ENCODE results near the gene SALL4.

SALL4 gene

DNA sequence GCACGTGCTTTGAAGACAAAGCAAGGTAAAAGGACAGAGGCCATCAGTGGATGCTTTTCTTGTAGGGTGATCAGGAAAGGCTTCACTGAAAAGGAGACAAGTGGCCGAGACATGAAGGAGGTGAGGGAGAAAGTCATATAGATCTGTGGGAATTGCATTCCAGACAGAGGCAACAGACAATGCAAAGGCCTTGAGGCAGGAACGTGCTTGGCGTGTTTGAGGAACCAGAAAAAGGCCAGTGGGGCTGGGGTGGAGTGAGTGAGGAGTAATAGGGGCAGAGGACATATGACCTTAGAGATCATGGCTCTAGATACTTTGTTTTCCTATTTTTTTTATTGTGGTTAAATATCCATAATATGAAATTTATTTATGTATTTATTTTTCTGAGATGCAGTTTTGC, 10.5 kb upstream of the SALL4 start:
- DNase-seq: no peak
- no peak overlapping the region for H3K4me3 ChIP-seq (ENCODE audit: control insufficient read depth in 1 of 7, extremely low read depth in 1 of 7, insufficient read depth in 4 of 7, low read depth in 2 of 7, low read length in 6 of 7)
- no peaks in the 10 kb centered on the region for H3K4me1 ChIP-seq (ENCODE audit: control extremely low read depth in 1 of 4, control insufficient read depth in 4 of 4, insufficient read depth in 4 of 4, low read length in 3 of 4)
- no peak overlapping the region for H3K27ac ChIP-seq (ENCODE audit: insufficient read depth in 1 of 2, low read depth in 1 of 2, low read length in 2 of 2, poor library complexity in 1 of 2, severe bottlenecking in 2 of 2)
- no peaks in the 10 kb centered on the region for H3K27me3 ChIP-seq (replicated peaks in 2 of 5; ENCODE audit: control insufficient read depth in 4 of 5, insufficient read depth in 5 of 5, low read length in 4 of 5)
- ChIA-PET CTCF (interaction anchor here (0.8 to 1.3 kb wide), 2 partner anchors 11 to 39 kb away, joined by 3 read pairs; partner anchors contain the start of gene SALL4), POLR2A (no interaction called here)
- no peaks in the 10 kb centered on the region for H3K36me3 ChIP-seq (ENCODE audit: control insufficient read depth in 4 of 4, insufficient read depth in 4 of 4, low read length in 3 of 4)
- 91% methylated on average over 4 of the region's 4 CpGs for WGBS (ENCODE audit: insufficient coverage)
- no peaks in the 10 kb centered on the region for H3K9me3 ChIP-seq (ENCODE audit: control extremely low read depth in 1 of 5, control insufficient read depth in 4 of 5, insufficient read depth in 2 of 5, low read depth in 1 of 5, low read length in 4 of 5)

- Histone ChIP-seq H3K36me3 (ENCODE audit: control insufficient read depth in 4 of 4, insufficient read depth in 4 of 4, low read length in 3 of 4) (no peaks in the 10 kb centered on the region), H3K4me3 (ENCODE audit: control insufficient read depth in 1 of 7, extremely low read depth in 1 of 7, insufficient read depth in 4 of 7, low read depth in 2 of 7, low read length in 6 of 7) (no peak overlapping the region), H3K9me3 (ENCODE audit: control extremely low read depth in 1 of 5, control insufficient read depth in 4 of 5, insufficient read depth in 2 of 5, low read depth in 1 of 5, low read length in 4 of 5) (no peaks in the 10 kb centered on the region), H3K27ac (ENCODE audit: insufficient read depth in 1 of 2, low read depth in 1 of 2, low read length in 2 of 2, poor library complexity in 1 of 2, severe bottlenecking in 2 of 2) (no peak overlapping the region), H3K27me3 (replicated peaks in 2 of 5; ENCODE audit: control insufficient read depth in 4 of 5, insufficient read depth in 5 of 5, low read length in 4 of 5) (no peaks in the 10 kb centered on the region), H3K4me1 (ENCODE audit: control extremely low read depth in 1 of 4, control insufficient read depth in 4 of 4, insufficient read depth in 4 of 4, low read length in 3 of 4) (no peaks in the 10 kb centered on the region)
- no peak for DNase-seq
- CTCF ChIA-PET: interaction anchor here (0.8 to 1.3 kb wide), 2 partner anchors 10 to 367 kb away, joined by 3 read pairs; partner anchors contain the start of gene SALL4
- 100% methylated on average over 2 of the region's 8 CpGs for WGBS (ENCODE audit: insufficient coverage)
- POLR2A ChIA-PET: no interaction called here
Measured at GRCh38 chr20:51811514-51812128, 9.3 kb upstream of the SALL4 start.

- H3K36me3 ChIP-seq (ENCODE audit: control insufficient read depth in 4 of 4, insufficient read depth in 4 of 4, low read length in 3 of 4): no peaks in the 10 kb centered on the region
- H3K27ac ChIP-seq (ENCODE audit: insufficient read depth in 1 of 2, low read depth in 1 of 2, low read length in 2 of 2, poor library complexity in 1 of 2, severe bottlenecking in 2 of 2): no peak overlapping the region
- WGBS (ENCODE audit: insufficient coverage): 100% methylated on average over 2 of the region's 3 CpGs
- no peaks in the 10 kb centered on the region for H3K4me1 ChIP-seq (ENCODE audit: control extremely low read depth in 1 of 4, control insufficient read depth in 4 of 4, insufficient read depth in 4 of 4, low read length in 3 of 4)
- no peak for DNase-seq
- ChIA-PET CTCF (no interaction called here), POLR2A (no interaction called here)
- H3K27me3 ChIP-seq (replicated peaks in 2 of 5; ENCODE audit: control insufficient read depth in 4 of 5, insufficient read depth in 5 of 5, low read length in 4 of 5): no peaks in the 10 kb centered on the region
- H3K4me3 ChIP-seq (ENCODE audit: control insufficient read depth in 1 of 7, extremely low read depth in 1 of 7, insufficient read depth in 4 of 7, low read depth in 2 of 7, low read length in 6 of 7): no peak overlapping the region
- no peaks in the 10 kb centered on the region for H3K9me3 ChIP-seq (ENCODE audit: control extremely low read depth in 1 of 5, control insufficient read depth in 4 of 5, insufficient read depth in 2 of 5, low read depth in 1 of 5, low read length in 4 of 5)
Measured at GRCh38 chr20:51811042-51811355, 8.7 kb upstream of the SALL4 start.

DNA sequence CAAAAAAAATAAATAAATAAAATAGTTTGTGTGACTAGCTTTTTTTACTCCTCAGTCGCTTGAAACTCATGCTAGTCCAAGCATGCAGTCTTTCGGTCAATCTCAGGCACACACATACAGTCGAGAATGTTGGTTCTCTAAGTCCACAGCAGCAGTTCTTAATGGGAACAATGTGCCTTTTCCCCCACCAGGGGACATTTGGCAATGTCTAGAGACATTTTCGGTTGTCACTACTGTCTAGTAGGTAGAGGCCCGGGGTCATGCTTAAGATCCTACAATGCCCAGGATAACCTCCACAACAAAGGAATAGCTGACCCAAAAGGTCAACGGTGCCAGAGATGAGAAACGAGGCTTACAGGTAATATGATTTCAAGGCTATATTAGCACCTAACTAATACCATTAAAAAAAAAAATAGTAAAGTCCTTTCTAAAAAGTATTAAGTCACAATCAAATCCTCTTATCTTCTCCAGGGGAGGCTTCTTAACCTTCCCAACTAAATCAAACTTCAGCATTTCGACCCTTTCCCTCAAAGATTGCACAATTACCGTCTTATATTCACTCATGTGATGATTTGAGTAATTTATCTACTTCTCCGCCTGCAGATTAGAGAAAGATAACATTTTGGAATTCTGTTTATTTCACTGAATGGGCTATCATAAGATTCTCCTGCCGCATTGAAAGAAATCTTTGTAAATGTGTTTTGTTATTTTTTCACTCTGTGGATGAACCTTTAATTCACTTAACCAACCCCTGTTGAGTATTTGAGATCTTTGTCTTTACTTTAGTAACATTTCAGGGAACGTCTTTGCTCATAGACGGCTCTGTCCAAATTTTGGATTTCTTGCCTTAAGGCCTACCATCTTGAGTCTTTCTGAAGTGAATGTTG, 8.1 kb upstream of the SALL4 start:
- 96% methylated on average over 8 of the region's 13 CpGs for WGBS (ENCODE audit: insufficient coverage)
- Histone ChIP-seq H3K27me3 (replicated peaks in 2 of 5; ENCODE audit: control insufficient read depth in 4 of 5, insufficient read depth in 5 of 5, low read length in 4 of 5) (no peaks in the 10 kb centered on the region), H3K27ac (ENCODE audit: insufficient read depth in 1 of 2, low read depth in 1 of 2, low read length in 2 of 2, poor library complexity in 1 of 2, severe bottlenecking in 2 of 2) (no peak overlapping the region), H3K36me3 (ENCODE audit: control insufficient read depth in 4 of 4, insufficient read depth in 4 of 4, low read length in 3 of 4) (no peaks in the 10 kb centered on the region), H3K4me3 (ENCODE audit: control insufficient read depth in 1 of 7, extremely low read depth in 1 of 7, insufficient read depth in 4 of 7, low read depth in 2 of 7, low read length in 6 of 7) (no peak overlapping the region), H3K4me1 (ENCODE audit: control extremely low read depth in 1 of 4, control insufficient read depth in 4 of 4, insufficient read depth in 4 of 4, low read length in 3 of 4) (no peaks in the 10 kb centered on the region), H3K9me3 (ENCODE audit: control extremely low read depth in 1 of 5, control insufficient read depth in 4 of 5, insufficient read depth in 2 of 5, low read depth in 1 of 5, low read length in 4 of 5) (no peaks in the 10 kb centered on the region)
- DNase-seq: no peak
- CTCF ChIA-PET: no interaction called here
- POLR2A ChIA-PET: no interaction called here

DNA sequence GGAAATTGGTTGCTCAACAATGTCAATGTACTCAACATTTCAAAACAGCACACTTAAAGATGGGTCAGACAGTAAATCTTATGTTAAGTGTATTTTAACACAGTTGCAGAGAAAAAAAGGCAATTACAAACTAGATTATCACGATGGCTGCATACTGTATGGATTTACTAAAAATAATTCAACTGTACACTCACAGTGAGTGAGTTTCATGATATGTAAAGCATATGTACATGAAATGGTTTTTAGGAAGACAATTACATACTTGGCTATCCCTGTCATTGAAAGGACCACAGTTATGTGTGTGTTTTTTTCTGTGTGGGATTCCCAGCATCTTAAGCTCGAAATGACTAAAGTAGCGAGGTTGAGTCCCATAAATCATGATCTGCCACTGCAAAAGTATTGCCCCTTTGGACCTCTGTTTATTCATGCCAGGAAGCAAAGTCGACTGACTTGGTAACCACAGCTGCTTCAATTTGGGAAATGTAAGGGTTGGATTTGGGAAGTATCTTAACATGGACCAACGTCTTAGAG, 5.5 kb upstream of the SALL4 start:
- H3K9me3 ChIP-seq (ENCODE audit: control extremely low read depth in 1 of 5, control insufficient read depth in 4 of 5, insufficient read depth in 2 of 5, low read depth in 1 of 5, low read length in 4 of 5): no peaks in the 10 kb centered on the region
- ChIA-PET POLR2A (no interaction called here), CTCF (interaction anchor here (1.2 to 1.4 kb wide), 2 partner anchors 11 to 158 kb away, joined by 3 read pairs; no protein-coding TSS in a partner anchor)
- 60% methylated on average over 3 of the region's 5 CpGs for WGBS (ENCODE audit: insufficient coverage)
- H3K36me3 ChIP-seq (ENCODE audit: control insufficient read depth in 4 of 4, insufficient read depth in 4 of 4, low read length in 3 of 4): no peaks in the 10 kb centered on the region
- H3K27me3 ChIP-seq (replicated peaks in 2 of 5; ENCODE audit: control insufficient read depth in 4 of 5, insufficient read depth in 5 of 5, low read length in 4 of 5): peaks cover 0 to under 1% (median 0%) of the 10 kb centered on the region in 5 experiments
- H3K4me3 ChIP-seq (ENCODE audit: control insufficient read depth in 1 of 7, extremely low read depth in 1 of 7, insufficient read depth in 4 of 7, low read depth in 2 of 7, low read length in 6 of 7): no peak overlapping the region
- H3K4me1 ChIP-seq (ENCODE audit: control extremely low read depth in 1 of 4, control insufficient read depth in 4 of 4, insufficient read depth in 4 of 4, low read length in 3 of 4): no peaks in the 10 kb centered on the region
- H3K27ac ChIP-seq (ENCODE audit: insufficient read depth in 1 of 2, low read depth in 1 of 2, low read length in 2 of 2, poor library complexity in 1 of 2, severe bottlenecking in 2 of 2): no peak overlapping the region
- no peak for DNase-seq

- H3K9me3 ChIP-seq (ENCODE audit: control extremely low read depth in 1 of 5, control insufficient read depth in 4 of 5, insufficient read depth in 2 of 5, low read depth in 1 of 5, low read length in 4 of 5): no peaks in the 10 kb centered on the region
- no peak overlapping the region for H3K27ac ChIP-seq (ENCODE audit: insufficient read depth in 1 of 2, low read depth in 1 of 2, low read length in 2 of 2, poor library complexity in 1 of 2, severe bottlenecking in 2 of 2)
- H3K4me3 ChIP-seq (ENCODE audit: control insufficient read depth in 1 of 7, extremely low read depth in 1 of 7, insufficient read depth in 4 of 7, low read depth in 2 of 7, low read length in 6 of 7): no peak overlapping the region
- H3K27me3 ChIP-seq (replicated peaks in 2 of 5; ENCODE audit: control insufficient read depth in 4 of 5, insufficient read depth in 5 of 5, low read length in 4 of 5): peaks cover 0 to 12% (median 7%) of the 10 kb centered on the region in 5 experiments
- H3K36me3 ChIP-seq (ENCODE audit: control insufficient read depth in 4 of 4, insufficient read depth in 4 of 4, low read length in 3 of 4): no peaks in the 10 kb centered on the region
- WGBS (ENCODE audit: insufficient coverage): 98% methylated on average over 4 of the region's 7 CpGs
- CTCF ChIA-PET: interaction anchor here (1.1 to 1.3 kb wide), 2 partner anchors 28 to 127 kb away, joined by 4 to 5 read pairs; no protein-coding TSS in a partner anchor
- DNase-seq: no peak
- peaks cover 2 to 24% (median 21%) of the 10 kb centered on the region in 4 experiments for H3K4me1 ChIP-seq (ENCODE audit: control extremely low read depth in 1 of 4, control insufficient read depth in 4 of 4, insufficient read depth in 4 of 4, low read length in 3 of 4)
- POLR2A ChIA-PET: no interaction called here
Measured at GRCh38 chr20:51804754-51805153, 2.4 kb upstream of the SALL4 start.
